ENCODE results near the gene ABLIM1. TPM values are rescaled to one million over a fixed set of nuclear protein-coding genes. Genes with fewer than 3 reads are reported as not detected.

The ABLIM1 gene
- total RNA-seq, 1 donor from 2014 or later: 70.0 TPM

DNA sequence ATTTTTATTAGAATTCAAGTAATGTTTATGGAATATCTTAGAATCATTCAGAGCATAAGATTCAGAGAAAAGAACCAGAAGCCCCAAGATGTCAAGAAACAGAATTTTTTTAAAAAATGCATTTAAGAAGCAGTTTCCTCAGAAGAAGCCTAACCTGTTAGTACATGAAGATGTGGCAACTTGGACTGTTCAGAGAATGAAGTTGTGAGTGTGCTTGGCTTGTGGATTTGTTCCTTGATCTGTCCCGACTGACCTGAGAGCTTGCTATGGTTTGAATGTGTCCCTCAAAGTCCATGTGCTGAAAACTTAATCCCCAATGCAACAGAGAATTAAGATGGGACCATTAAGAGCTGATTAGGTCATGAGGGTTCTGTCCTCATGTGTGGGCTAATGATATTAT is 240.0 kb downstream of the ABLIM1 start:
- Mint-ChIP-seq H3K4me1 (ENCODE audit: low read depth, unreplicated experiment) (peaks cover 12% of the 10 kb centered on the region), H3K9me3 (ENCODE audit: unreplicated experiment) (peaks cover 3% of the 10 kb centered on the region), H3K36me3 (ENCODE audit: low read depth, unreplicated experiment) (no peaks in the 10 kb centered on the region), H3K27me3 (ENCODE audit: low read depth, unreplicated experiment) (peaks cover 18% of the 10 kb centered on the region), H3K4me3 (ENCODE audit: unreplicated experiment) (no peak overlapping the region), H3K27ac (ENCODE audit: unreplicated experiment) (no peak overlapping the region)
- Histone ChIP-seq H3K4me1 (ENCODE audit: insufficient read depth, low read length) (no peaks in the 10 kb centered on the region), H3K79me2 (ENCODE audit: insufficient read depth, low read length) (no peaks in the 10 kb centered on the region), H2AFZ (ENCODE audit: low read depth, low read length) (no peak overlapping the region), H4K20me1 (ENCODE audit: insufficient read depth, low read length) (no peaks in the 10 kb centered on the region), H3K4me3 (ENCODE audit: insufficient read depth, low read depth, low read length) (no peak overlapping the region), H3K9ac (ENCODE audit: low read length) (no peak overlapping the region), H3K36me3 (ENCODE audit: insufficient read depth, low read length) (no peaks in the 10 kb centered on the region), H3K9me3 (ENCODE audit: insufficient read depth, low read depth, low read length) (no peaks in the 10 kb centered on the region), H3K27ac (ENCODE audit: low read depth, low read length) (no peak overlapping the region), H3K4me2 (ENCODE audit: low read length) (no peak overlapping the region), H3K27me3 (ENCODE audit: insufficient read depth, low read length) (peaks cover 11% of the 10 kb centered on the region)
- DNase-seq (ENCODE audit: low read depth) (no peak), FAIRE-seq (no peak)
- TF ChIP-seq EZH2 (IDR thresholded peaks at IDR 0.05; ENCODE audit: insufficient read depth, low read length): no peak
- TF ChIP-seq, protein P1, sequence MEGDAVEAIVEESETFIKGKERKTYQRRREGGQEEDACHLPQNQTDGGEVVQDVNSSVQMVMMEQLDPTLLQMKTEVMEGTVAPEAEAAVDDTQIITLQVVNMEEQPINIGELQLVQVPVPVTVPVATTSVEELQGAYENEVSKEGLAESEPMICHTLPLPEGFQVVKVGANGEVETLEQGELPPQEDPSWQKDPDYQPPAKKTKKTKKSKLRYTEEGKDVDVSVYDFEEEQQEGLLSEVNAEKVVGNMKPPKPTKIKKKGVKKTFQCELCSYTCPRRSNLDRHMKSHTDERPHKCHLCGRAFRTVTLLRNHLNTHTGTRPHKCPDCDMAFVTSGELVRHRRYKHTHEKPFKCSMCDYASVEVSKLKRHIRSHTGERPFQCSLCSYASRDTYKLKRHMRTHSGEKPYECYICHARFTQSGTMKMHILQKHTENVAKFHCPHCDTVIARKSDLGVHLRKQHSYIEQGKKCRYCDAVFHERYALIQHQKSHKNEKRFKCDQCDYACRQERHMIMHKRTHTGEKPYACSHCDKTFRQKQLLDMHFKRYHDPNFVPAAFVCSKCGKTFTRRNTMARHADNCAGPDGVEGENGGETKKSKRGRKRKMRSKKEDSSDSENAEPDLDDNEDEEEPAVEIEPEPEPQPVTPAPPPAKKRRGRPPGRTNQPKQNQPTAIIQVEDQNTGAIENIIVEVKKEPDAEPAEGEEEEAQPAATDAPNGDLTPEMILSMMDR (IDR thresholded peaks at IDR 0.05; ENCODE audit: insufficient read depth, low read depth, low read length): no peak

DNA sequence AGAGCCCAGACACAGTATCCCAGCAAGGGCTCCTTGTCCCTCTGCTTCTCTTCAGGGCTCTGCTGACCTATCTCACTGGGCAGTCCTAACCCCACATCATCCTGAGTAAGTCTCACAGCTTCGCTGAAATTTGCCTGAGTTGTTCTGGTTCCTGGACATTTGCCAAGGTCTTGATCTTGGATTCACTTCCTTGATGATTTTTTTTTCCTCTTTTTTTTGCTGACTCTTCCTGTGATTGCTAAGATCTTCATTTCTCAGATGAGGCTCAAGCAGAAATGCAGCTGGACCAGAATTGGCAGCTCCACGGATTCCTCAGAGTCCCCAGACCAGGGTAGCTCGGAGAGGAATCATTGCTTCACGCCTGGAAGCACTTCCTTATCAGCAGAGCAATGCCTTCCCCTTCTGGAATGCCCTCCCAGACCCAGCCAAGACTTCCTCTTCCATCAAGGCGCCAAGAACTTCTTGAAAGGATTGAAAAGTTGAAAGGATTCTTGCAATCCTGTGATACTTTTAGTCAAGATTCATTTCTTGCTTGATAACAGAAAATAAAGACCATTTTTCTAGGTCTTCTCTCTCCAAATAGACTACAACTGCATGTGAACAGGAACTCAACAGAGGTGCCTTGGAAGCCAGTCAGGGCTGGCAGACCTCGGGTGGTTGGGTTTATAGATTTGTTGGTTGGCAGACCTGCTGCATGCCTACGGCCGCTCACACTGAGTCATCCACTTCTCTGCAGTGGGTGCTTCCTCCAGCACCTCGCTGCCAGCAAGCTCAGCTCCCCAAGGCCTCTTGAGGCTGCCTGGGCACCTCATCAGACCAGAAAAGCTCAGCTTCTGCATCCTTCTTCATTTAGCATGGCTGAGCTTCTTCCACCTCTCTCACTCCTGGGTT is 244.9 kb downstream of the ABLIM1 start:
- H3K9me3 ChIP-seq (ENCODE audit: insufficient read depth, low read depth, low read length): no peaks in the 10 kb centered on the region
- H3K9ac ChIP-seq (ENCODE audit: low read length): no peak overlapping the region
- H3K4me3 Mint-ChIP-seq (ENCODE audit: unreplicated experiment): no peak overlapping the region
- peak; percentile 48 for DNase-seq (ENCODE audit: low read depth)
- H3K27ac ChIP-seq (ENCODE audit: low read depth, low read length): no peak overlapping the region
- no peak overlapping the region for H3K27ac Mint-ChIP-seq (ENCODE audit: unreplicated experiment)
- peaks cover 11% of the 10 kb centered on the region for H3K4me1 ChIP-seq (ENCODE audit: insufficient read depth, low read length)
- no peaks in the 10 kb centered on the region for H4K20me1 ChIP-seq (ENCODE audit: insufficient read depth, low read length)
- H3K27me3 ChIP-seq (ENCODE audit: insufficient read depth, low read length): peaks cover 8% of the 10 kb centered on the region
- no peaks in the 10 kb centered on the region for H3K79me2 ChIP-seq (ENCODE audit: insufficient read depth, low read length)
- no peaks in the 10 kb centered on the region for H3K36me3 Mint-ChIP-seq (ENCODE audit: low read depth, unreplicated experiment)
- no peak for FAIRE-seq
- no peaks in the 10 kb centered on the region for H3K36me3 ChIP-seq (ENCODE audit: insufficient read depth, low read length)
- peak overlapping the region; percentile 11 for H3K4me2 ChIP-seq (ENCODE audit: low read length)
- H3K9me3 Mint-ChIP-seq (ENCODE audit: unreplicated experiment): peaks cover 5% of the 10 kb centered on the region
- TF ChIP-seq, protein P1 (IDR thresholded peaks at IDR 0.05; ENCODE audit: insufficient read depth, low read depth, low read length): no peak
- no peak for TF ChIP-seq EZH2 (IDR thresholded peaks at IDR 0.05; ENCODE audit: insufficient read depth, low read length)
- no peak overlapping the region for H2AFZ ChIP-seq (ENCODE audit: low read depth, low read length)
- peaks cover 14% of the 10 kb centered on the region for H3K4me1 Mint-ChIP-seq (ENCODE audit: low read depth, unreplicated experiment)
- peaks cover 11% of the 10 kb centered on the region for H3K27me3 Mint-ChIP-seq (ENCODE audit: low read depth, unreplicated experiment)
- H3K4me3 ChIP-seq (ENCODE audit: insufficient read depth, low read depth, low read length): no peak overlapping the region

GRCh38 chr10:114408968-114409444 is 249.1 kb downstream of the ABLIM1 start:
- Histone ChIP-seq H3K27me3 (ENCODE audit: insufficient read depth, low read length) (peaks cover 3% of the 10 kb centered on the region), H3K36me3 (ENCODE audit: insufficient read depth, low read length) (no peaks in the 10 kb centered on the region), H2AFZ (ENCODE audit: low read depth, low read length) (no peak overlapping the region), H3K9me3 (ENCODE audit: insufficient read depth, low read depth, low read length) (no peaks in the 10 kb centered on the region), H3K27ac (ENCODE audit: low read depth, low read length) (no peak overlapping the region), H3K4me1 (ENCODE audit: insufficient read depth, low read length) (peaks cover 11% of the 10 kb centered on the region), H4K20me1 (ENCODE audit: insufficient read depth, low read length) (no peaks in the 10 kb centered on the region), H3K9ac (ENCODE audit: low read length) (no peak overlapping the region), H3K79me2 (ENCODE audit: insufficient read depth, low read length) (no peaks in the 10 kb centered on the region), H3K4me3 (ENCODE audit: insufficient read depth, low read depth, low read length) (no peak overlapping the region), H3K4me2 (ENCODE audit: low read length) (no peak overlapping the region)
- Mint-ChIP-seq H3K9me3 (ENCODE audit: unreplicated experiment) (peaks cover 3% of the 10 kb centered on the region), H3K4me1 (ENCODE audit: low read depth, unreplicated experiment) (peaks cover 14% of the 10 kb centered on the region), H3K4me3 (ENCODE audit: unreplicated experiment) (peak overlapping the region; percentile 35), H3K36me3 (ENCODE audit: low read depth, unreplicated experiment) (no peaks in the 10 kb centered on the region), H3K27ac (ENCODE audit: unreplicated experiment) (peak overlapping the region; percentile 66), H3K27me3 (ENCODE audit: low read depth, unreplicated experiment) (peaks cover 12% of the 10 kb centered on the region)
- DNase-seq (ENCODE audit: low read depth) (no peak), FAIRE-seq (no peak)
- TF ChIP-seq, protein P1 (IDR thresholded peaks at IDR 0.05; ENCODE audit: insufficient read depth, low read depth, low read length): no peak
- TF ChIP-seq EZH2 (IDR thresholded peaks at IDR 0.05; ENCODE audit: insufficient read depth, low read length): no peak
